GM18498 (cell line): ENCODE results near the gene FUS.
A peak's percentile ranks its signal among the peaks of the same experiment; 100 is the strongest.
"Not testable (repeated sequence)": the region's sequence is repeated elsewhere in the genome, so short reads cannot be mapped to it uniquely, and the experiment has no call there.

Experiments
- ATAC-seq: cut with Tn5 transposase; IDR thresholded peaks from one replicate; pipeline ENCODE4 v1.9.1; 2021; ENCODE audit warnings: mild to moderate bottlenecking, moderate library complexity; ENCODE audit not compliant: unreplicated experiment

Gene FUS

GRCh38 chr16:31143011-31143693, 36.8 kb upstream of the FUS start:
- no peak for ATAC-seq

- ATAC-seq, result no peak
These were observed 36.2 kb upstream of the FUS start for GRCh38 chr16:31143694-31144148.

- not testable (repeated sequence) for ATAC-seq
These were observed 35.5 kb upstream of the FUS start for GRCh38 chr16:31144418-31144817.

GRCh38 chr16:31145398-31145990, 34.4 kb upstream of the FUS start:
- ATAC-seq, result no peak

- ATAC-seq, result no peak
These were observed 32.4 kb upstream of the FUS start for GRCh38 chr16:31147574-31147973.

GRCh38 chr16:31148281-31148728, 31.6 kb upstream of the FUS start:
- ATAC-seq, result no peak

GRCh38 chr16:31148896-31149295, 31.0 kb upstream of the FUS start:
- no peak for ATAC-seq

- no peak for ATAC-seq
These were observed 30.6 kb upstream of the FUS start for GRCh38 chr16:31149332-31149731.

GRCh38 chr16:31149894-31150890, 29.7 kb upstream of the FUS start, which contains the start of gene PRSS36:
Gene PRSS36, minus strand, starts transcription at chr16:31150066. Its CDS starts 31 bp downstream, at chr16:31150035.
- ATAC-seq, result no peak

- not testable (repeated sequence) for ATAC-seq
These were observed 29.0 kb upstream of the FUS start for GRCh38 chr16:31150976-31151375.

- no peak for ATAC-seq
These were observed 22.8 kb upstream of the FUS start for GRCh38 chr16:31157136-31157535.

GRCh38 chr16:31167315-31167714, 12.6 kb upstream of the FUS start:
- ATAC-seq, result no peak

GRCh38 chr16:31168848-31169247, 11.1 kb upstream of the FUS start:
- no peak for ATAC-seq

- ATAC-seq, result not testable (repeated sequence)
These were observed 9.9 kb upstream of the FUS start for GRCh38 chr16:31170048-31170447.

- no peak for ATAC-seq
These were observed 2.8 kb upstream of the FUS start for GRCh38 chr16:31177136-31177535.

GRCh38 chr16:31179219-31179746, 656 bp upstream of the FUS start:
- ATAC-seq, result peak; percentile 0

- no peak for ATAC-seq
These were observed 1.3 kb downstream of the FUS start for GRCh38 chr16:31181102-31181830.

GRCh38 chr16:31182391-31182790, 2.5 kb downstream of the FUS start:
- ATAC-seq, result no peak

GRCh38 chr16:31183432-31184428, 3.8 kb downstream of the FUS start:
- no peak for ATAC-seq
